ENCODE measurements around the gene PDZRN4.
"Not testable (repeated sequence)": the region's sequence is repeated elsewhere in the genome, so short reads cannot be mapped to it uniquely, and the experiment has no call there.

PDZRN4 gene

GRCh38 chr12:41285470-41285869, 97.3 kb downstream of the PDZRN4 start:
- not testable (repeated sequence) for DNase-seq (ENCODE audit: low spot score)

GRCh38 chr12:41286426-41286825, 98.3 kb downstream of the PDZRN4 start:
- no peak for DNase-seq (ENCODE audit: low spot score)

- no peak for DNase-seq (ENCODE audit: low spot score)
Observed at GRCh38 chr12:41287500-41288141, 99.5 kb downstream of the PDZRN4 start.

- DNase-seq (ENCODE audit: low spot score), result no peak
Observed at GRCh38 chr12:41288142-41288811, 100.2 kb downstream of the PDZRN4 start.

- no peak for DNase-seq (ENCODE audit: low spot score)
Observed at GRCh38 chr12:41289501-41289900, 101.4 kb downstream of the PDZRN4 start.

- no peak for DNase-seq (ENCODE audit: low spot score)
Observed at GRCh38 chr12:41293011-41293410, 104.9 kb downstream of the PDZRN4 start.

- no peak for DNase-seq (ENCODE audit: low spot score)
Observed at GRCh38 chr12:41293461-41293860, 105.3 kb downstream of the PDZRN4 start.

GRCh38 chr12:41302979-41303403, 114.9 kb downstream of the PDZRN4 start:
- no peak for DNase-seq (ENCODE audit: low spot score)

GRCh38 chr12:41304526-41304925, 116.4 kb downstream of the PDZRN4 start:
- no peak for DNase-seq (ENCODE audit: low spot score)

GRCh38 chr12:41310367-41310766, 122.2 kb downstream of the PDZRN4 start:
- DNase-seq (ENCODE audit: low spot score), result no peak

- no peak for DNase-seq (ENCODE audit: low spot score)
Observed at GRCh38 chr12:41311883-41312282, 123.8 kb downstream of the PDZRN4 start.

GRCh38 chr12:41312451-41312850, 124.3 kb downstream of the PDZRN4 start:
- DNase-seq (ENCODE audit: low spot score), result not testable (repeated sequence)

- no peak for DNase-seq (ENCODE audit: low spot score)
Observed at GRCh38 chr12:41325336-41325735, 137.2 kb downstream of the PDZRN4 start.

GRCh38 chr12:41327096-41327895, 139.2 kb downstream of the PDZRN4 start:
- no peak for DNase-seq (ENCODE audit: low spot score)

GRCh38 chr12:41333974-41334373, 145.9 kb downstream of the PDZRN4 start:
- DNase-seq (ENCODE audit: low spot score), result peak; percentile 17

- DNase-seq (ENCODE audit: low spot score), result no peak
Observed at GRCh38 chr12:41334390-41334789, 146.3 kb downstream of the PDZRN4 start.

- DNase-seq (ENCODE audit: low spot score), result no peak
Observed at GRCh38 chr12:41336041-41336549, 148.0 kb downstream of the PDZRN4 start.

- DNase-seq (ENCODE audit: low spot score), result no peak
Observed at GRCh38 chr12:41339784-41340183, 151.7 kb downstream of the PDZRN4 start.

GRCh38 chr12:41344776-41345470, 156.8 kb downstream of the PDZRN4 start:
- peak; percentile 74 for DNase-seq (ENCODE audit: low spot score)

GRCh38 chr12:41348198-41348597, 160.1 kb downstream of the PDZRN4 start:
- DNase-seq (ENCODE audit: low spot score), result no peak

- no peak for DNase-seq (ENCODE audit: low spot score)
Observed at GRCh38 chr12:41356181-41356580, 168.1 kb downstream of the PDZRN4 start.

GRCh38 chr12:41361738-41362137, 173.6 kb downstream of the PDZRN4 start:
- peak; percentile 15 for DNase-seq (ENCODE audit: low spot score)

Data from Ammon's horn (tissue), 1 donor.